GM19452 (cell line): ENCODE data around the gene MTA1.

Source experiments
- ATAC-seq: cut with Tn5 transposase; IDR thresholded peaks from one replicate; pipeline ENCODE4 v1.9.1; 2021; ENCODE audit not compliant: unreplicated experiment

Gene MTA1

GRCh38 chr14:105386581-105387529 is 32.8 kb upstream of the MTA1 start:
- ATAC-seq, result no peak

- ATAC-seq, result no peak
Measured at GRCh38 chr14:105387530-105387922, 32.1 kb upstream of the MTA1 start.

GRCh38 chr14:105388110-105388951 is 31.3 kb upstream of the MTA1 start:
- ATAC-seq, result no peak

- no peak for ATAC-seq
Measured at GRCh38 chr14:105388976-105389375, 30.7 kb upstream of the MTA1 start.

GRCh38 chr14:105389534-105389933 is 30.1 kb upstream of the MTA1 start:
- no peak for ATAC-seq

GRCh38 chr14:105389976-105390848 is 29.4 kb upstream of the MTA1 start:
- no peak for ATAC-seq

- ATAC-seq, result no peak
Measured at GRCh38 chr14:105390849-105391500, 28.7 kb upstream of the MTA1 start.

GRCh38 chr14:105391541-105391940 is 28.1 kb upstream of the MTA1 start:
- ATAC-seq, result no peak

- ATAC-seq, result no peak
Measured at GRCh38 chr14:105392131-105393090, 27.2 kb upstream of the MTA1 start.

GRCh38 chr14:105393151-105393550 is 26.5 kb upstream of the MTA1 start:
- ATAC-seq, result no peak

GRCh38 chr14:105394714-105395537 is 24.7 kb upstream of the MTA1 start:
- no peak for ATAC-seq

GRCh38 chr14:105395538-105395854 is 24.1 kb upstream of the MTA1 start:
- ATAC-seq, result no peak

- no peak for ATAC-seq
Measured at GRCh38 chr14:105397350-105397931, 22.2 kb upstream of the MTA1 start.

GRCh38 chr14:105398044-105398725 is 21.4 kb upstream of the MTA1 start, which contains the start of gene TEX22:
TEX22 (plus strand) TSS chr14:105398538; CDS start chr14:105399341, 803 bp downstream.
- peak; percentile 73 for ATAC-seq

- ATAC-seq, result peak; percentile 42
Measured at GRCh38 chr14:105398726-105399465, 20.7 kb upstream of the MTA1 start.

- ATAC-seq, result no peak
Measured at GRCh38 chr14:105399466-105399775, 20.2 kb upstream of the MTA1 start.

- no peak for ATAC-seq
Measured at GRCh38 chr14:105400016-105400415, 19.6 kb upstream of the MTA1 start.
